H1 (cell line): ENCODE data around the gene HTR2C. TPM values are rescaled to one million over a fixed set of nuclear protein-coding genes. Genes with fewer than 3 reads are reported as not detected.

Experiments used
- CTCF ChIA-PET: fragments of 300-600 bp; sonication (Branson Sonifier 250); formaldehyde crosslinking; loops from one replicate; lab custom pipeline; 2021; ENCODE audit not compliant: partially characterized antibody; lab: Charles Lee
- POLR2A ChIA-PET: fragments of 300-600 bp; sonication (Branson Sonifier 250); formaldehyde crosslinking; loops from one replicate; lab custom pipeline; 2021; ENCODE audit warnings: inconsistent platforms; ENCODE audit not compliant: partially characterized antibody; lab: Charles Lee
- DNase-seq, 2 experiments: peaks; one replicate each; pipeline versions ENCODE4 v3.0.0 to v3.0.0-alpha.2; 2010 to 2022; ENCODE audit warnings: low spot score in 2 of 2, low read depth in 1 of 2, mixed read lengths in 1 of 2
- FAIRE-seq: peaks from 2 replicates; lab custom pipeline; 2011; peaks lifted over from hg19 to GRCh38; lab: Jason Lieb, UNC
- H2AFZ ChIP-seq: 2 replicates; pipeline ENCODE4 v1.8.1; 2012; ENCODE audit warnings: low read length, inconsistent platforms
- H2AK5ac ChIP-seq: 2 replicates; pipeline ENCODE4 v1.6.1; 2013; ENCODE audit warnings: low read depth, low read length
- H2BK120ac ChIP-seq: replicated peaks from 2 replicates; pipeline ENCODE3; 2013; ENCODE audit warnings: low read depth, low read length, inconsistent platforms
- H2BK12ac ChIP-seq: 2 replicates; pipeline ENCODE4 v1.6.1; 2013; ENCODE audit warnings: low read depth, low read length
- H2BK15ac ChIP-seq: 2 replicates; pipeline ENCODE4 v1.6.1; 2013; ENCODE audit warnings: low read length
- H2BK20ac ChIP-seq: 2 replicates; pipeline ENCODE4 v1.6.1; 2013; ENCODE audit warnings: low read length
- H2BK5ac ChIP-seq: 2 replicates; pipeline ENCODE4 v1.6.1; 2013; ENCODE audit warnings: low read depth, low read length
- H3K14ac ChIP-seq: 2 replicates; pipeline ENCODE4 v1.6.1; 2013; ENCODE audit warnings: inconsistent platforms; ENCODE audit not compliant: insufficient read length
- H3K18ac ChIP-seq: 2 replicates; pipeline ENCODE4 v1.6.1; 2013; ENCODE audit warnings: low read length; ENCODE audit errors: extremely low read depth
- H3K23ac ChIP-seq: 2 replicates; pipeline ENCODE4 v1.6.1; 2013; ENCODE audit warnings: inconsistent platforms; ENCODE audit not compliant: insufficient read length
- H3K23me2 ChIP-seq: 2 replicates; pipeline ENCODE4 v1.6.1; 2013; ENCODE audit warnings: low read depth, low read length
- H3K27ac ChIP-seq: 2 replicates; pipeline ENCODE4 v1.6.1; 2011; ENCODE audit warnings: low read depth, low read length, inconsistent platforms
- H3K27me3 ChIP-seq, 4 experiments: replicated peaks in 1 of 4; 1 replicate in 1 of 4; 2 replicates in 3 of 4; pipeline versions ENCODE4 v1.6.1 to v1.8.1; 2011 to 2013; ENCODE audit warnings: low read length in 3 of 4, mild to moderate bottlenecking in 3 of 4, inconsistent platforms in 2 of 4, mixed read lengths in 2 of 4, moderate library complexity in 1 of 4; ENCODE audit not compliant: control insufficient read depth in 3 of 4, insufficient read depth in 3 of 4; ENCODE audit errors: extremely low read depth in 1 of 4
- H3K36me3 ChIP-seq, 4 experiments: 2 replicates each; pipeline versions ENCODE4 v1.6.1 to v1.8.1; 2011 to 2013; ENCODE audit warnings: mild to moderate bottlenecking in 4 of 4, low read length in 3 of 4, moderate library complexity in 2 of 4, control low read depth in 1 of 4, inconsistent platforms in 1 of 4; ENCODE audit not compliant: insufficient read depth in 4 of 4, control insufficient read depth in 2 of 4
- H3K4ac ChIP-seq: replicated peaks from 2 replicates; pipeline ENCODE3; 2013; ENCODE audit warnings: low read length, low read depth, mixed read lengths, inconsistent platforms; ENCODE audit not compliant: insufficient read length
- H3K4me1 ChIP-seq, 4 experiments: replicated peaks in 1 of 4; 1 replicate in 1 of 4; 2 replicates in 3 of 4; pipeline versions ENCODE4 v1.6.1 to v1.8.1; 2011 to 2013; ENCODE audit warnings: low read length in 3 of 4, inconsistent platforms in 2 of 4, mixed read lengths in 1 of 4; ENCODE audit not compliant: insufficient read depth in 4 of 4, control insufficient read depth in 3 of 4
- H3K4me2 ChIP-seq, 2 experiments: 2 replicates each; pipeline versions ENCODE4 v1.6.1 to v1.8.1; 2011 to 2013; ENCODE audit warnings: low read depth in 2 of 2, low read length in 2 of 2, control low read depth in 1 of 2, inconsistent platforms in 1 of 2, mild to moderate bottlenecking in 1 of 2; ENCODE audit not compliant: insufficient read depth in 1 of 2
- H3K4me3 ChIP-seq, 4 experiments: fragments of 200-600, 300-600 bp in 1 of 4; sonication (generic), shearing (Covaris generic), sonication (Bioruptor Twin) in 1 of 4; 2 replicates each; pipeline versions ENCODE4 v1.5.1 to v1.8.1; 2011 to 2016; ENCODE audit warnings: low read length in 4 of 4, low read depth in 3 of 4, control low read depth in 2 of 4, inconsistent platforms in 2 of 4, mild to moderate bottlenecking in 2 of 4, mixed read lengths in 1 of 4, moderate library complexity in 1 of 4; ENCODE audit not compliant: insufficient read depth in 2 of 4; ENCODE audit errors: extremely low read depth in 1 of 4
- H3K56ac ChIP-seq: replicated peaks from 2 replicates; pipeline ENCODE3; 2013; ENCODE audit warnings: low read depth, mild to moderate bottlenecking, mixed read lengths, low read length, inconsistent platforms; ENCODE audit not compliant: insufficient read length
- H3K79me1 ChIP-seq: 2 replicates; pipeline ENCODE4 v1.6.1; 2013; ENCODE audit warnings: low read depth, low read length, control low read depth
- H3K79me2 ChIP-seq, 2 experiments: 2 replicates each; pipeline versions ENCODE4 v1.6.1 to v1.8.1; 2012 to 2013; ENCODE audit warnings: low read length in 2 of 2, mild to moderate bottlenecking in 2 of 2, inconsistent platforms in 1 of 2; ENCODE audit not compliant: insufficient read depth in 2 of 2, control insufficient read depth in 1 of 2
- H3K9ac ChIP-seq, 4 experiments: replicated peaks in 1 of 4; 1 replicate in 1 of 4; 2 replicates in 3 of 4; pipeline versions ENCODE4 v1.6.1 to v1.8.1; 2011 to 2013; ENCODE audit warnings: low read depth in 3 of 4, low read length in 3 of 4, control low read depth in 2 of 4, mild to moderate bottlenecking in 2 of 4, moderate library complexity in 2 of 4, inconsistent platforms in 1 of 4; ENCODE audit errors: extremely low read depth in 1 of 4
- H3K9me3 ChIP-seq, 2 experiments: 2 replicates each; pipeline versions ENCODE4 v1.6.1 to v1.8.1; 2012 to 2013; ENCODE audit warnings: mild to moderate bottlenecking in 2 of 2, moderate library complexity in 2 of 2, control low read depth in 1 of 2, inconsistent platforms in 1 of 2, low read depth in 1 of 2, low read length in 1 of 2, mixed read lengths in 1 of 2; ENCODE audit not compliant: insufficient read depth in 2 of 2
- H4K20me1 ChIP-seq, 2 experiments: replicated peaks in 1 of 2; 2 replicates each; pipeline versions ENCODE3 to v1.8.1; 2011 to 2013; ENCODE audit warnings: inconsistent platforms in 2 of 2, low read length in 2 of 2, mild to moderate bottlenecking in 1 of 2; ENCODE audit not compliant: insufficient read depth in 2 of 2, control insufficient read depth in 1 of 2
- H4K5ac ChIP-seq: 2 replicates; pipeline ENCODE4 v1.6.1; 2013; ENCODE audit warnings: low read length, low read depth, mixed read lengths, inconsistent platforms; ENCODE audit not compliant: insufficient read length
- H4K8ac ChIP-seq: 2 replicates; pipeline ENCODE4 v1.8.0; 2013; ENCODE audit warnings: mild to moderate bottlenecking, moderate library complexity, low read length, inconsistent platforms; ENCODE audit not compliant: insufficient read depth; ENCODE audit errors: extremely low read depth
- H4K91ac ChIP-seq: replicated peaks from 2 replicates; pipeline ENCODE3; 2013; ENCODE audit warnings: low read length, mixed read lengths, inconsistent platforms; ENCODE audit not compliant: insufficient read length
- ATF2 ChIP-seq: IDR thresholded peaks from 2 replicates; pipeline ENCODE4 v1.6.1; 2012; ENCODE audit warnings: low read length, inconsistent platforms
- BRCA1 ChIP-seq: IDR thresholded peaks from 2 replicates; pipeline ENCODE4 v1.6.1; 2012; ENCODE audit warnings: low read depth, low read length, improper control_type of control experiment
- CREB1 ChIP-seq: IDR thresholded peaks from 2 replicates; pipeline ENCODE4 v1.6.1; 2012; ENCODE audit warnings: inconsistent platforms
- E2F6 ChIP-seq: IDR thresholded peaks from 2 replicates; pipeline ENCODE4 v1.6.1; 2012; ENCODE audit warnings: inconsistent platforms
- MAFK ChIP-seq: IDR thresholded peaks from 2 replicates; pipeline ENCODE4 v1.6.1; 2012; ENCODE audit warnings: low read depth, mild to moderate bottlenecking, improper control_type of control experiment, low read length
- NRF1 ChIP-seq: IDR thresholded peaks from 2 replicates; pipeline ENCODE4 v1.6.1; 2011; ENCODE audit warnings: mild to moderate bottlenecking, low read depth, low read length, improper control_type of control experiment
- SIX5 ChIP-seq: IDR thresholded peaks from 2 replicates; pipeline ENCODE4 v1.6.1; 2011; ENCODE audit warnings: mild to moderate bottlenecking, low read depth, low read length
- SP1 ChIP-seq: IDR thresholded peaks from 2 replicates; pipeline ENCODE4 v1.6.1; 2011; ENCODE audit warnings: low read depth, low read length
- TEAD4 ChIP-seq: IDR thresholded peaks from 2 replicates; pipeline ENCODE4 v1.6.1; 2012; ENCODE audit warnings: low read depth, low read length, inconsistent platforms, mixed read lengths
- WGBS, 2 experiments: shearing (Covaris generic) in 1 of 2; methylation state at CpG; one replicate each; pipeline versions ENCODE4 v1.1.6 to v1.1.7; 2013 to 2015; ENCODE audit warnings: low lambda C conversion rate in 2 of 2, mixed read lengths in 2 of 2, inconsistent platforms in 1 of 2, low coverage in 1 of 2, missing lambda C conversion rate in 1 of 2; ENCODE audit not compliant: insufficient replicate concordance in 2 of 2, insufficient coverage in 1 of 2, insufficient read length in 1 of 2; ENCODE audit errors: extremely low coverage in 1 of 2, missing lambda C conversion rate in 1 of 2; 5-methylcytosine and 5-hydroxymethylcytosine counted together
- polyA plus RNA-seq, 7 experiments: library from polyadenylated mRNA; depleted of rRNA in 3 of 7; stranded (reverse) in 5 of 7; unstranded in 2 of 7; fragments of >200 nt in 5 of 7; fragments of 200-250 nt in 2 of 7; gene quantifications; 1 replicate in 5 of 7; 2 replicates in 1 of 7; 4 replicates in 1 of 7; pipeline versions ENCODE4 v1.2.1 to v1.2.3, GENCODE V29; 2011 to 2013; ENCODE audit warnings: missing spikeins in 2 of 7, mixed read lengths in 2 of 7
- total RNA-seq: library from RNA; stranded (reverse); fragmentation: NEBNext Ultra II Directional; extraction: Animal tissue kit (Norgen Biotek cat#: 25700); gene quantifications from 2 replicates; pipeline ENCODE4 v1.2.1, GENCODE V29; 2021

HTR2C gene
- total and polyA plus RNA-seq, 2 of the 8 experiments (the other 6 are each of a cell fraction or from before 2014, with no cell fraction given), result 1.7 to 2.0 TPM

GRCh38 chrX:114599911-114600310 is 16.0 kb downstream of the HTR2C start:
- WGBS, 2 experiments, result 82% methylated on average over 4 of the region's 4 CpGs; no CpG with 5 or more reads in 1 of the 2 experiments
- no peak overlapping the region for H2BK20ac ChIP-seq
- no peak overlapping the region for H3K14ac ChIP-seq
- H3K79me2 ChIP-seq, result peaks cover 0 to 3% of the 10 kb centered on the region in 2 experiments; a peak in 1 of 4 replicates
- no peak overlapping the region for H2BK5ac ChIP-seq
- H3K79me1 ChIP-seq, result no peaks in the 10 kb centered on the region
- no peak overlapping the region for H3K56ac ChIP-seq
- H2BK120ac ChIP-seq, result no peak overlapping the region
- no peak overlapping the region for H3K4ac ChIP-seq
- peak overlapping the region in 1 of 4 experiments; percentile 5; a peak in 1 of 8 replicates for H3K4me3 ChIP-seq
- H3K18ac ChIP-seq, result no peak overlapping the region
- no peak for DNase-seq
- no peak overlapping the region for H2BK15ac ChIP-seq
- H4K20me1 ChIP-seq, result peaks cover 0 to 2% of the 10 kb centered on the region in 2 experiments
- H2BK12ac ChIP-seq, result no peak overlapping the region
- no peak overlapping the region for H2AFZ ChIP-seq
- H3K4me2 ChIP-seq, result peak overlapping the region in 1 of 2 experiments; percentile 15; a peak in 2 of 4 replicates
- TF ChIP-seq TEAD4 (no peak), ATF2 (no peak), CREB1 (no peak), NRF1 (no peak), BRCA1 (no peak), SP1 (no peak), SIX5 (no peak), MAFK (no peak), E2F6 (no peak)
- no peak overlapping the region for H3K9ac ChIP-seq
- no peak for FAIRE-seq
- H2AK5ac ChIP-seq, result no peak overlapping the region
- peak overlapping the region; percentile 36 for H4K5ac ChIP-seq
- H4K8ac ChIP-seq, result no peak overlapping the region
- POLR2A ChIA-PET, result interaction anchor here (2.2 kb wide), 1 partner anchor 11 kb away, joined by 5 read pairs; no protein-coding TSS in a partner anchor
- H3K23me2 ChIP-seq, result no peaks in the 10 kb centered on the region
- H3K36me3 ChIP-seq, result peaks cover 0 to 36% (median 0%) of the 10 kb centered on the region in 4 experiments; a peak in 1 of 8 replicates
- peaks cover 0 to 6% (median 3%) of the 10 kb centered on the region in 4 experiments; a peak in 4 of 7 replicates for H3K4me1 ChIP-seq
- H3K23ac ChIP-seq, result no peak overlapping the region
- no peaks in the 10 kb centered on the region for H3K27me3 ChIP-seq
- no peaks in the 10 kb centered on the region for H3K9me3 ChIP-seq
- CTCF ChIA-PET, result no interaction called here
- H3K27ac ChIP-seq, result no peak overlapping the region; the same call in 1 of the 2 replicates
- H4K91ac ChIP-seq, result no peak overlapping the region
